ENCODE data around the gene LIG1.
"Not testable (repeated sequence)": the region's sequence is repeated elsewhere in the genome, so short reads cannot be mapped to it uniquely, and the experiment has no call there.

The LIG1 gene

GRCh38 chr19:48120505-48120904, 49.6 kb downstream of the LIG1 start:
- DNase-seq: no peak

GRCh38 chr19:48118131-48118517, 52.0 kb downstream of the LIG1 start:
- DNase-seq: no peak

DNA sequence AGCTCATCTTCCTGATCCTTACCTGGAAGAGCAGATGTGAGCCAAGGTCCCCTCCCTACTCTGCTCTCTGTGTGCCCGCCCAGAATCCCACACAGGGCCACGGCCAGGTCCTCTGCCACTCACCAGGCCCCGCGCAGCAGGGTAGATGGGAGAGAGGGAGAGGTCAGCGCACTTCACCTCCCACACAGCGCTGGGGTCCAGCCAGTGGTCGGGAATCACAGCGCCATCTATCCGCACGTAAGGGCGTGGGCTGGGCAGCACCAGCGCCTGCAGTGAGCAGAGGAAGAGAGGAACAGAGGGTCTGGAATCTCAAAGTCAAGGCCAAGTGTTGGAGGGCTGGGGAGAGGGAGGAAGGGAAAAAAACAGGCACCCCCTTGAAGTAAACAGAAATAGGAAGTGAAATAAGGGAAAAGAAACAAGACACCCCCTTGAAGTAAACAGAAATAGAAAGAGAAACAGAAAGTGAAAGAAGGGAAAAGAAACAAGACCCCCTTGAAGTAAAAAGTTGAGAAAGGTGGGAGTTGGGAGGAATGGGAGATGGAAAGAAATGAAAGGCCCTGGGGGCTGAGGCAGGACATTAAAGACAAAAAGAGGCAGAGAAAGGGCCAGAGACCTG, 52.5 kb downstream of the LIG1 start:
- DNase-seq: no peak

GRCh38 chr19:48113190-48113917, 56.8 kb downstream of the LIG1 start:
- no peak for DNase-seq

DNA sequence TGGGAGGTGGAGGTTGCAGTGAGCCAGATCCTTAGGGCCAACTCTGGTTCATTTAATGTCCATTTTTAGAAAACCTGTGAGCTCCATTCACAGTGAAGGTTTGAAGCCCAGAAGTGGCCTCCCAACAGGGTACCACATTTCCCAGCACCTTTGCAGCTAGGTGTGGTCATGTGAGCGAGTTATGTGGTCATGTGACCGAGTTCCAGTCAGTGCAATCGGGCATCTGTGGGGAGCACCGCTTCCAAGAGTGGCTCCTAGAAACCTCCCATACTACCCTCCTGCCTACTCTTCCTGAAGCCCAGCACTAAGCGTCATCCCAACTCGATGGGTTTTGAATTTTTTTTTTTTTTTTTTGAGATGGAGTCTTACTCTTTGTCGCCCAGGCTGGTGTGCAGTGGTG, 58.9 kb downstream of the LIG1 start:
- peak; percentile 86 for DNase-seq

DNA sequence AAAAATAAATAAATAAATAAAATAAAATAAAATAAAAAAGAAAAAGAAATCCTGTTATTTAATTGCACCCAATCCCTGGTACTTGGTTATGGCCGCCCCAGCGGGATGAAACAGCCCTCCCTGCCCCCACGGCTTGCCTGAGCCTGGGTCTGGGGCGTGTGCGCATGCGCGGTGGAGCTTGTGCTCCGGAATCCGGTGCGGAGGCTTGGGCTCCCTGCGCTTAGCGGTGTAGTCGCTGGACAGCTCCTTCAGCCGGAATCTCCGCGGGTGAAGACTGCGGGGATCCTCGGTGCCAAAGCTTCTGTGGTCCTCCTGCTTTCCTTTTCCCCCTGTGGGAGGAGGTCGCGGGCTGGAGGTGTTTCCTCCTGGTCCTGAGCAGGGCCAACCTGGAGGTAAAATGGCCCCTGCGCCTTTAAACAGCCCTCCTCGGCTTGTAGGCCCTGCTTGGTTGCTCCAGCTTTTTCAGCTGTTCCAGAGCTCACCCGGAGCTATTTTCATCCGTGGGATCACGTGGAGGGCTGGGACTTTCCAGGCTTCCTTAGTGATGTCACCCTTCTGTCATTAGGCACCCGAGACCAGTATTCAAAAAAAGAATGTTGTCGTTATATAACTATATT, 59.7 kb downstream of the LIG1 start, which contains the start of gene PLA2G4C:
TSS of gene PLA2G4C (minus strand) at position 468 of the 617 bp plus-strand sequence. CDS start 4,288 bp downstream, outside the sequence.
- peak; percentile 96 for DNase-seq

GRCh38 chr19:48108997-48109782, 61.0 kb downstream of the LIG1 start:
- DNase-seq: no peak

GRCh38 chr19:48103922-48104321, 66.2 kb downstream of the LIG1 start:
- DNase-seq: no peak

DNA sequence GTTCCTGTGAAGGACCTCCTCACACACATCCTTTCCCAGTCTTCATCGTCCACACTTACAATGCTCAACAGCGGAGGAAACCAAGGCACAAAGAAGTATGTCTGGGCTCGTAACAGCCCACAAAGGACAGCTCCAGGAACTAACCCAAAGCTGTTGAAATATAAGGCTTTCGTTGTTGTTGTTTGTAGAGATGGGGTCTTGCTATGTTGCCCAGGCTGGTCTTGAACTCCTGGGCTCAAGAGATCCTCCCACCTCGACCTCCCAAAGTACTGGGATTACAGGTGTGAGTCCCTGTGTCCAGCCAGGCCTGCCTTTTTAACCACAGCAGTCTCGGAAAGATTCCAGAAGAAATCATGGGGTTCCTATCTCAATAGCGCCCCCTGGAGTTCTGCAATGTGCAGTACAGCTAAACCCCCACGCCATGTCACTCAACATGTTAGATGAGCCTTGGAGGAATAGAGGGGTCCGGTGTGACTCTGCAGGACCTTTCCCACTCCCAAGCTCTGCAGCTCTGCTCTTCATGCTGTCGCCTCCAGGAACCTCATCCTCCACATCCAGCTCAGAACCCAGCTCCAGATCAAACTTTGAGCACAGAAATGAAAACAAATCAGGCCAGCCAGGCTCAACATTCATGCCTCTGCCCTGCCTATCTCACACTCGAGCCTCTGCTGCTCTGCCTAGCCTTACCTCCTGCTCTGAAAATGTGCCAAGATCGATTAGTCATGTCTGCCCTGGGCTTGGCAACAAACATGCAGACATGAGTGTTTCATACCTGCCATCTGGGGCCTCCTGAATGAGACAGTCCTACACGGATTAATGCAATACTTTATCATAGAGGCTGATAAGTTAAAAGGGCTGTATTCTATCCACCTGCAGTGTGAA, 67.0 kb downstream of the LIG1 start:
- DNase-seq: peak; percentile 27

- DNase-seq: no peak
These were observed 74.5 kb downstream of the LIG1 start for GRCh38 chr19:48095612-48096175.

GRCh38 chr19:48094855-48095203, 75.3 kb downstream of the LIG1 start:
- DNase-seq: no peak

DNA sequence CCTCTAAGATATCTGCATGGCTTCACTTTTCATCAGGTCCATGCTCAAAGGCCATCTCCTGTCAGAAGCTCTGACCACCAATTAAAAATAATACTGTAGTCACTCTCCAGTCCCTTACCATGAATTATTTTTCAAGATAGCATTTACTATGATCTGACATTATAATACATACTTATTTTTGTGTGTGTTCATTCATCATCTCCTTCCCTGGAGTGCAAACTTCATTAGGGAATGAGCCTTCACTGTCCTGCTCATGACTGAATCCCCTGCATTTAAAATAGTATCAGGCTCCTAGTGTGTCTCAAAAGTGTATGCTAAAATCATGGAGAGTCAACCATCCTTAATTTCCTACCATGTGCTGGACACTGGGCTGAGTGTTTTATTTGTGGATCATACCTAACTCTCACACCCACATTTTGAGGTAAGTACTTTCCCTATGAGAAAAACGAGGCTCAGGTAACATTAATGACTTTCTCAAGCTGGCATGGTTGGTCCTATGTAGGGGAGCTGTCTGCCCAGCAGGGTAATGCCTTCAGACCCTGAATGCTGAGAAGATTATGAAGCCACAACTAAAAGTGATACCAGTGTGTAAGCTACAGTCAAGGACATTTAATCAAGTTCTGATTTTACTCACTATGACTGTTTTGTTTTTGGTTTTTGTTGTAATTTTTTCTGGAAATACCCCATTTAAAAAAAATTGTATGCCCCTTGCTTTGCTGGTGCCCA, 75.9 kb downstream of the LIG1 start:
- DNase-seq: no peak

- not testable (repeated sequence) for DNase-seq
These were observed 78.9 kb downstream of the LIG1 start for GRCh38 chr19:48091111-48091718.

DNA sequence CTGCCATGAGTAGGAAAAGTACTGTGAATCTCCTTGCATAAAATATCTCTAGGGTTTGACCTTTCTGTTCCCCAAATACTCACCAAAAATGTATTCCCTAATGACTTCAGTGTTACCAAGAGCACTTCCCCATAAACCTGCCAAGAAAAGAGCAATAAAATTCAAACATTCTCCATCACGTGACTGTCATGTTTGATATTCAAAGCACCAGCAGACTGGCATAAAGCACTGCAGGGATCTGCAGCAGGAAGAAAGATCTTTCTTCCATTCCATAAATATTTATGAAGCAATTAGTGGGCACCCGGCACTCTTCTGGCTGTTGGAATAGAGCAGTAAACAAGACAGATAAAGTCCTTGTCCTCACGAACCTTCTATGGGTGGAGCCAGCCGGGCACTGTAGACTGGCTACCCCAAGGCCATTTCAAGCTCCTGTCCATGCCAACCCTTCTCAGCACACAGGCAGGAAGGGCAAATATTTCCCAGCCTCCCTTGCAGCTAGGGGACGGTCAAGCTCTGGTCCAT, 79.8 kb downstream of the LIG1 start:
- no peak for DNase-seq

GRCh38 chr19:48088991-48089390, 81.2 kb downstream of the LIG1 start:
- not testable (repeated sequence) for DNase-seq

DNA sequence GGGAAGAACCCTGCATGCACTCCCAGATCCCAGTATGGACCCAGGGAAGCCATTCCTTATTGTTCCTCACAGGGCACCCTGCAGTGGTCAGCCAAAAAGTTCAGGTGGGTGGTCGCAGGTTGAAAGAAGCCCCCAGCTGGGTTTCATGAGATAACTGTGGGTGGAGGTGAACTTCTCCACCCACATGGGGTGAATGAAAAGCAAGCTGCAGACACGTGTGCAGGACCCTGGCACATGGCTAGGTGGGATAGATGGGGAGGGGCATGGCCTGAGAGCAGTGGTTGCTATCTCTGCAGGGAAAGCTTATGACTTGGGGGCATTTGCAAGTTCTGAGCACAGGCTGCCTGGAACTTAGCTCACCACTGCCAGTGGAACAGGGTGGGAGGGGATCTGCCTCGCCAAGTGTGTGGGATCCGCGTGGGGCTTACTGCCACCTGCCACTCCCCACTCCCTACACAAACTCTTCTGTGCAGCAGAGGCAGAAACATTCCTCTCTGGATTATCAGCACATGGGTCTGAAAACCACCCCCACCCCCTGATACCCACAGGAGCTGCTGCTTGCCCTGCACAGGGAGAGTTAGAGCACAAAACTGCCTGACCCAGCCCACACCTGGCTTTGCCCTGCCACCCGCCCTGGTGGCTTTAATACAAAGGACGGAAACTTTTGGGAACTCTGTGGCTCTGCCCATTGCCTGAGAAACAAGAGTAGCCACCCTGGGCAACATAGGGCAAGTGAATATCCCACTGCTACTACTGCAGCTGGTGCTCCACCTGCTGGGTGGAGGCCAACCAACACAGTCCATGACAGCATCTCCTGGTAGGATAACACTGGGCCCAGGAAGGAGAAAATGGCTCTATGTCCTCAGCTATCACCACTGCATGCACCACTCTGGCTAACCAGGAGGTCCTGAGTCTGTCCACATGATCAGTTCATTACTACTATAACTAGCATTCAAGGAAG, 84.0 kb downstream of the LIG1 start:
- DNase-seq: no peak

DNA sequence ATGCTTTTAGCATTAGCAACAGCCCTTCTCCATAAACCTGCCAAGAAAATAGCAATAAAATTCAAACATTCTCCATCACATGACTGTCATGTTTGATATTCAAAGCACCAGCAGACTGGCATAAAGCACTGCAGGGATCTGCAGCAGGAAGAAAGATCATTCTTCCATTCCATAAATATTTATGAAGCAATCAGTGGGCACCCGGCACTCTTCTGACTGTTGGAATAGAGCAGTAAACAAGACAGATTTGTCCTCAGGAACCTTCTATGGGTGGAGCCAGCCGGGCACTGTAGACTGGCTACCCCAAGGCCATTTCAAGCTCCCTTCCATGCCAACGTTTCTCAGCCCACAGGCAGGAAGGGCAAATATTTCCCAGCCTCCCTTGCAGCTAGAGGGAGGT, 85.1 kb downstream of the LIG1 start:
- no peak for DNase-seq

DNA sequence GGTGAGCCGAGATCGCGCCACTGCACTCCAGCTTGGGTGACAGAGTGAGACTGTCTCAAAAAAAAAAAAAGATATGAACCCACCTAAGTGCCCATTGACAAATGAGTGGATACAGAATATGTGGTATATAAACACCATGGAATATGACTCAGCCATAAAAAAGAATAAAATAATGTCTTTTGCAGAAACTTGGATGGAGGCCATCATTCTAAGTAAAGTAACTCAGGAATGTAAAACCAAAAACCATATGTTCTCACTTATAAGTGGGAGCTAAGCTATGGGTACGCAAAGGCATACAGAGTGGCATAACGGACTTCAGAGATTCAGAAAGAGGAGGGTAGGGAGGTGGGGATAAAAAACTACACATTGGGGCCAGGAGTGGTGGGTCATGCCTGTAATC, 89.0 kb downstream of the LIG1 start:
- no peak for DNase-seq

GRCh38 chr19:48070177-48070769, 99.9 kb downstream of the LIG1 start:
- DNase-seq: not testable (repeated sequence)

Data from NCI-H146 (cell line).